Activated CD4-positive, alpha-beta T cell treated with anti-CD3 and anti-CD28 coated beads for 4 hours (primary cell): ENCODE measurements around the gene MIGA2.
A peak's percentile ranks its signal among the peaks of the same experiment; 100 is the strongest.
"Not testable (repeated sequence)": the region's sequence is repeated elsewhere in the genome, so short reads cannot be mapped to it uniquely, and the experiment has no call there.

ENCODE experiments used
- DNase-seq, 2 donors: peaks; one replicate each; pipeline ENCODE4 v3.0.0-alpha.2; 2020

MIGA2 gene

DNA sequence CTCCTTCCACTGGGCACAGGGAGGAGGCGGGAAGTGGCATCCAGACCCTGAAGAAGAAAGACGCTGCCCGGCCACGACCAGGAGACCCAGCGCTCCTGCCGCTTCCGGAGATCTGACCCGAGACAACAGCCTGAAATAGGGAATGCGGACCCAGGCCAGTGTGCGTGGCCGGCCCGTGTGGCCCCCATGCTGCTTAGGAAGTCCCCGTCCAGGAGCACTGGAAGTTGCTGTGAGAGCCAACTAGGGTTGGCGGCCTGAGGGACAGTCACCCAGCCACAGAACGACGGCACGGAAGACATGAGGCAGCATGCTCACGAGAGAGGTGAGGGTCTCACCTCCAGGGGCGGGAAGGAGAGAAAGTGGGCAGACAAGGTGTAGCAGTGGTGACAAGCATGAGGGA lies 25.3 kb upstream of the MIGA2 start:
- DNase-seq = no peak

- no peak for DNase-seq
These were observed 24.7 kb upstream of the MIGA2 start for GRCh38 chr9:129011761-129012181.

GRCh38 chr9:129012343-129012742 lies 24.1 kb upstream of the MIGA2 start:
- no peak for DNase-seq

DNA sequence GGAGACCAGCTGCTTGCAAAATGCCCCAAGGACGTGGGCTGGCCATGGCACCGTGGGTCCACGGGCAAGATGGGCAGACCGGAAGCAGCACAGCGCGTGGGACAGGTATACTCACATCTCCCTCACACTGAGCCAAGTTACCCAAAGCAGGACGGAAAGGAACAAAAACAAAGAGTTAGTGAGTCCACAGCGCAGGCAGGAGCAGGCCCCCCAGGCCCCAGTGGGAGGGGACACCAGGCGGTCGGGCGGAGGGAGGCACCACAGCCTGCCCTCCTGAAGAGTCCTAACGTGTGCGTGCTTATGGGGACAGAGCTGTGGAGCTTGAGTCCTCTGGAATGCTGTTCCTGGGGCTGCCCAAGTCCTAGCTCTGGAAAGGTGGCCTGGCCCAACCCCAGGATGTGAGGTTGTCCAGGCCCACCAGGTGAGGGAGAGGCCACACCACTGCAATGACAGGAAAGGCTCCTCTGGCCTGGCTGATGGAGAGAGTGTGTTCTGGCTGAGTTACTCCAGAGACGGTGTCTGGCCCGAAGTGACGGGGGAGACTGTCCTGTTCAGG lies 23.5 kb upstream of the MIGA2 start:
- DNase-seq = no peak

- DNase-seq = no peak
These were observed 22.8 kb upstream of the MIGA2 start for GRCh38 chr9:129013674-129014073.

- no peak for DNase-seq
These were observed 22.3 kb upstream of the MIGA2 start for GRCh38 chr9:129014124-129014523.

DNA sequence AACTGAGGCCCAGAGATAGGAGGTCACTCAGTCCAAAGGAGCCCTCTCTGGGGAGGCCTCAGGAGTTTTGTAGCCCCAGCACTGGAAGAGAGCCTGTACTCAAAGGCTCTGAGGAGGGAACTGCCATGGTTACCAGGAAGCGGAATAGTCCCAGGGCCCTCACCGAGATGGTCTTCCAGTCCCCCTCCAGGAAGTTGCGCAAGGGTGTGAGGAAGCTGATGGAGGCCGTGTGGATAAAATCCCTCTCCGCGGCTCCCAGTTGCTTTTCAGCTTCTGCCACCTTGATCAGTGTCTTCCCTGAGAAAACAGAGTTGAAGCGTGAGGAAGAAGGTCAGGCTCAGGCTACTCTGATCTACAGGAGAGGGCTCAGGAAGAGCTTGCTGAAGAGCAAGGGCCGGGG lies 21.8 kb upstream of the MIGA2 start:
- DNase-seq = no peak

GRCh38 chr9:129021091-129021490 lies 15.3 kb upstream of the MIGA2 start:
- no peak for DNase-seq

GRCh38 chr9:129022037-129022436 lies 14.4 kb upstream of the MIGA2 start:
- no peak for DNase-seq

DNA sequence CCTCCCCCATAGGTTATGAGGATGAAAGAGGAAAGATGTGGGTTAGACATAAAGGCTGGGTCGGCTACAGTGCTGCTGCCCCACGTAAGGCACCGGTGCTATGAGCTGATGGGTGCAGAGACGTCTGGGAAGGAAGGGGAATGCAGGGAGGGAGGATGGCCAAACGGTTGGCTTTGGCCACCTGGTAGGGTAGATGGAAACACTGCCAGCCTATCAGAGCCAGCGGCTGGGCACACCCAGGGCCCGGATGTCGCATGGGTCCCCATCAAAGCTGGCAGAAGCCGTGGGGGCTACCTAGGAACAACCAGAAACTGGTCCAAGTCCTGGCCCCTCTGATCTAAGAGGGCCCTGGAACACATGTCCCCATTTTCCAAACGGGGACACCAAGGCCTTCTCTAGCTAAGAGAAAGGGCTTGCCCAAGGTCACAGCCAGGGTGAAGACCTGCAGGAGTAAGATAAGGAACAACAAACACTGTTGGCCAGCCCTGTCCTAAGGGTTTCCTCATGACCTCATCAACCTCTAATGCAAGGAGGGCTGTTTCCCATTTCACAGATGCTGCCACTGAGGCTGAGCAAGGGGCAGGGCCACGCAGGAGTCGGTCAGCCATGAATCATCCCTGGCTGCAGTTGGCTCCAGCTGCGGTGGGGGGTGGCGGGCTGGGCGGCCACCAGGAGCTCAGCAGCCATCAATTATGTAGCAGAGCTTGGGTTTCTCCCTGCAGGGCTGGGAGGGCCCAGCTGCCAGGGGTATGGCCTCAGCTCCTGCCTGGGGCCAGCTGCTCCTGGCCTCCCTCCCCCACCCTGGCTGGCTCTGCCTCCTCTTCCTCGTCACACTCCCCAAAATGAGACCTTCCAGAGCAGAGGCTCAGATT lies 13.2 kb upstream of the MIGA2 start:
- no peak for DNase-seq

GRCh38 chr9:129023908-129024233 lies 12.6 kb upstream of the MIGA2 start:
- no peak for DNase-seq

- DNase-seq = no peak
These were observed 9.8 kb upstream of the MIGA2 start for GRCh38 chr9:129026442-129027223.

DNA sequence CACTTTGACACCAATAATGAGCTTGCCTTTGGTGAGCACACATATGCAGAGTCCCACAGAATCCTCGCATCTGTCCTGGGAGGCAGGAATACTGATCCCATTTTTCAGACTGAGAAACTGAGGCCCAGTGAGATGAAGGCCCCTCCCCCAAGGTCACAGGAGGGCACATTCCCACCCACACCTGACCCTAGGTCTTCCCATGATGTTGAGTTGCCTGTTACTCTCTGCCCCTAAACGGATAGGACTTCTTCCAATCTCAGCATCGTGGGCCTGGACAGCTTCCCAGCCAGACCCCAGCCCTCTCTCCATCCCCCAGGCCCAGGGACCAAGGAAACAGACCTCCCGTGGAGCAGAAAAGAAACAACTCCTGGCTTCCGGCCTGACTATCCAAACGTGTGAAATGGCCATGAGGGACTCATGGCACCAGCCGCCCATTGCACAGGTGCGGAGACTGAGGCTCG lies 9.2 kb upstream of the MIGA2 start:
- no peak for DNase-seq

DNA sequence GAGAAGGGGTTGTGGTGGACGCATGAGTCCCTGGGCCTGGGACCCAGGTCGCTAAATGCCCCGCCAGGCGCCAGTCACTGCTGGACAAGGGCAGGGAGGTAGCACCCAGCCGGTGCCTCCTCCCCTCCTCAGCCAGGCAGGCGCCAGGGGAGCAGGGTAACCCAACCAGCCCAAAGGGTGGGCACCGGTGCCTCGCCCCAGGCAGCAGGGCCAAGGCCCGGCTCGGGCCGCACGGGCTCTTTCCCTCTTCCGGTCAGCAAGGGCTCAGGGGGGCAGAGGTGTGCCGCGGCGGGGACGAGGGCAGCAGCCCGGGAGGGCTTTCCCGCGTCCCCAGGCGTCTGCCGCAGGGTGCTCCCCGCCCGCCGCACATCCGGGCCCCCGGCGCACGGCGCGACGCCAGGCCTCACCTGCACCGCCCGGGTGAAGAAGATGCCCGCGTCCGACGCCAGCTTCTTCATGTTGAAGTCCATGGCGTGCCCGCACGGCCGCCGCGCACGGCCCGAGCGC lies 8.7 kb upstream of the MIGA2 start:
- no peak for DNase-seq

DNA sequence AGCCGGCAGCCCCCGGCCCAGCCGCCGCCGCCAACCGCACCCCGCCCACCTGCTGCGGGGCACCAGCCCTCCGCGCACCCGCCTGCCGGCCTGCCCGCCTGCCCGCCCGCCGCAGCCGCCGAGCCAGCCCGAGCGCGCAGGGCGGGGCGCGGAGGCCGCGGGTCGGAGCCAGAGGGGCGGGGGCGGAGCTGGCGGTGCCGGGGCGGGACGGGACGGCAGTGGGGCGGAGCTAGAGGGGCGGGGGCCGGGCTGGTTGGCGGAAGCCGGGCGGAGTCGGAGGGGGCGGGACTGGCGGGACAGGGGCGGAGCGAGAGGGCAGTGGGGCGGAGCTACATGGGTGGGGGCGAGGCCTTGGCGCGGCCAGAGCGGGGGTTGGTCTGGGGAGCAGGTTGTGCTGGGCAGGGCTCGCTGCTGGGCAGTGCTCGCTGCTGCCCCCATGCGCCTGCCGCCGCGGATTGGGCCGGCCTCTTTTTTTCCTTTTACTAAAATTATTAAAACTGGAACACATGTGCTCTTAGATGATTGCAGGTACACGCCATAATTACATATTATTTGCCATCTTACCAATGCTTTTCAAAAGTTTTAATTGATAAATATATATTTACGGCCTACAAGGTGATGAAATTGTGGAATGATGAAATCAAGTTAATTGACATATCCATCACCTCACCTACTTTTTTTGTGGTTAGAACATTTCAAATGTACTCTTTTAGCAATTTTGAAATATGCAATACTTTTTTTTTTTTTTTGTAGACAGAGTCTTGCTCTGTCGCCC lies 8.0 kb upstream of the MIGA2 start, which contains the start of gene SH3GLB2:
Gene SH3GLB2 (minus strand): TSS at position 140 of the 775 bp plus-strand sequence. CDS start 177 bp downstream, outside the sequence.
- peak; percentile 93 for DNase-seq

- DNase-seq = no peak
These were observed 6.2 kb upstream of the MIGA2 start for GRCh38 chr9:129030191-129030590.

- DNase-seq = no peak
These were observed 4.9 kb upstream of the MIGA2 start for GRCh38 chr9:129031514-129031913.

GRCh38 chr9:129032541-129033159 lies 3.8 kb upstream of the MIGA2 start:
- DNase-seq = no peak

DNA sequence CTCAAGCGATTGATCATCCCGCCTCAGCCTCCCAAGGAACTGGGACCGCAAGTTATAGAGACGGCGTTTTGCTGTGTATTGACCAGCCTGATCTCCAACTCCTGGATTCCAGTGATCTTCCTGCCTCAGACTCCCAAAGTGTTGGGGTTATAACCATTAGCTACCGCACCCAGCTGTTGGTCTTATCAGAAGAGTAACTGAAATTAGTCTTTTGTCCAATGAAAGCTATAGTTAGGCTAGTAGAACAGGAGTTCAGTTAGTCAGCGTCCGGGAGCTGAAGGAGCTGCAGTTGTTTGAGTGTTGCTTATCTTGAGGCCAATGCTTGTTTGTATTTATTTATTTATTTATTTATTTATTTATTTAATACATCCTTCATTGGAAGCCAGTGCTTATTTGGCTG lies 3.2 kb upstream of the MIGA2 start:
- DNase-seq = no peak

GRCh38 chr9:129035838-129036237 lies 588 bp upstream of the MIGA2 start:
- not testable (repeated sequence) for DNase-seq

DNA sequence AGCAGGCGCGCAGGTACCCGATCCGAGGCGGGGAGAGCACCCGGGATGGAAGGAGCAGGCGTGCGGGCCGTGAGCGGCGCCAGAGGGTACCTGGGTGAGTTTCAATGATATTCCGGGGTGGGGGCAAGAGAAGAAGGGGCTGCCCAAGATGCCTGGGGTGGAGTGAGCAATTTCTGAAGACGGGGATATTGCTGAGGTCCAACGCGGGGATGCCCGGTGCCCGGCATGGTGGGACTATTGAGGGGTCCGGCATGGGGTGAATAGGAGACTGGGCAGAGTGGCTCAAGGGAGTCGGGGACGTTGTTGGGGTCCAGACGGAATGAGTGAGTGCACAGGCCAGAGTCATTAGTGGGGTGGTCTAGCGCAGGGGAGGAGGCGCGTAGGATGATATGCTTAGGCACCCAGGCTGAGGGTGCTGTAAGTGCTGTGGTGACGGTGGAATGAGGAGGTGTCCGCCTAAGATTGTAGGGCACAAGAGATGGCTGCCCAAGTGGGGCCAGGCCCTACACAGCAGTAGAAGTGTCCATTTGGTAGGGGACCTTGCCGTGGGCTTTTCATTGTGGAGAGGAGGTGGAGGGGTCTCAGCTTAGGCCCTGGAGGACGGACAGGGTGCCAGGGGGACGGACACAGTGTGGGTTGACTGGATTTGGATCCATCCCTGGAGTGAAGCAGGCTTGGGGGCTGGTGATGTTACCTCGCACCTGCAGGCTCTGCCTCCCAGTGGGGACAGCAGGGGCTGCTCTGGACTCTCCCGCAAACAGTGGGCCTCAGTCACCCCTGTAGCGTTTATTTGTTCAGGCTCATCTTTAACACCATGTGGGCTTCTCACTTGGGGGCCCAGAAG lies 719 bp downstream of the MIGA2 start:
- DNase-seq = no peak
